ENCODE measurements around the gene DSN1. TPM values are rescaled to one million over a fixed set of nuclear protein-coding genes. Genes with fewer than 3 reads are reported as not detected.

Gene DSN1
- total and polyA plus RNA-seq, 10 of the 15 experiments (the other 5 are each of a cell fraction or from before 2014, with no cell fraction given): 15.3 to 33.1 (median 21.7) TPM

DNA sequence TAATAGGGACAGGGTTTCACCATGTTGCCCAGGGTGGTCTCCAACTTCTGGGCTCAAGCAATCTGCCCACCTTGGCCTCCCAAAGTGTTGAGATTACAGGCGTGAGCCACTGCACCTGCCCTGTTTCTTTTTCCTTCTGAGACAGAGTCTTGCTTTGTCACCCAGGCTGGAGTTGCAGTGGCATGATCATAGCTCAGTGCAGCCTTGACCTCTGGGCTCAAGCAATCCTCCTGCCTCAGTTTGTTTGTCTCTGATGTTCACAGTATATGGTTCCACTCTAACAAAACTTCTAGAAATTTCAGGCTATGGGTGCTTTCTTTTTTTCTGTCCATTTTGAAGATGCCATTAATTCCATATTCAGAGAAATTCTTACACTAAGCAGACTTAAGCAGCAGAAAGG lies 60.8 kb downstream of the DSN1 start:
- in situ Hi-C loops (cut with MboI) (no loop called here), intact Hi-C loops (cut with micrococcal nuclease; ENCODE audit: unreplicated experiment) (no loop called here)
- Histone ChIP-seq H3K27ac (ENCODE audit: control insufficient read depth, insufficient read depth) (no peak overlapping the region), H3K9me3 (replicated peaks; ENCODE audit: control insufficient read depth, insufficient read depth, low read length) (no peaks in the 10 kb centered on the region), H3K9ac (ENCODE audit: control insufficient read depth, insufficient read depth, low read length) (no peak overlapping the region), H2AFZ (ENCODE audit: control insufficient read depth, low read depth, low read length) (no peak overlapping the region), H3K4me2 (ENCODE audit: control insufficient read depth, insufficient read depth) (no peak overlapping the region), H3K27me3 (replicated peaks in 1 of 2; ENCODE audit: control insufficient read depth in 2 of 2, insufficient read depth in 2 of 2, low read length in 1 of 2) (no peaks in the 10 kb centered on the region), H3K4me1 (ENCODE audit: control insufficient read depth, insufficient read depth, low read length) (no peaks in the 10 kb centered on the region), H4K20me1 (ENCODE audit: control insufficient read depth, insufficient read depth) (no peaks in the 10 kb centered on the region), H3K36me3 (ENCODE audit: control insufficient read depth in 2 of 2, insufficient read depth in 2 of 2, low read length in 1 of 2) (no peaks in the 10 kb centered on the region; a peak in 1 of 4 replicates), H3K4me3 (no peak overlapping the region), H3K79me2 (ENCODE audit: control insufficient read depth, insufficient read depth, low read length) (no peaks in the 10 kb centered on the region)
- TF ChIP-seq CREM (IDR thresholded peaks at IDR 0.05; ENCODE audit: low read depth) (no peak), SREBF2 (IDR thresholded peaks at IDR 0.05; ENCODE audit: low read length) (no peak), NFYA (IDR thresholded peaks at IDR 0.05; ENCODE audit: borderline replicate concordance, low read depth, low read length) (no peak), GABPA (IDR thresholded peaks at IDR 0.05; ENCODE audit: low read depth) (no peak)
- FAIRE-seq (no peak), ATAC-seq (no peak), DNase-seq (ENCODE audit: low read depth, low spot score) (no peak)
- ChIA-PET POLR2A (interaction anchor here (0.7 kb wide), 1 partner anchor 784 kb away, joined by 5 read pairs; no protein-coding TSS in a partner anchor), SMC1A (ENCODE audit: uncharacterized antibody, unreplicated experiment) (interaction anchor here (1.3 kb wide), 1 partner anchor 9 kb away, joined by 3 read pairs; no protein-coding TSS in a partner anchor), CTCF (interaction anchor here (0.6 to 1.7 kb wide), 3 partner anchors 12 to 119 kb away, joined by 3 to 4 read pairs (median 4); no protein-coding TSS in a partner anchor), RAD21 (ENCODE audit: unreplicated experiment) (no interaction called here)
- WGBS (ENCODE audit: insufficient coverage, insufficient replicate concordance, low lambda C conversion rate, missing lambda C conversion rate): 93% methylated on average over 1 of the region's 1 CpG
- BruUV-seq (replicated peaks): no TSS peak

DNA sequence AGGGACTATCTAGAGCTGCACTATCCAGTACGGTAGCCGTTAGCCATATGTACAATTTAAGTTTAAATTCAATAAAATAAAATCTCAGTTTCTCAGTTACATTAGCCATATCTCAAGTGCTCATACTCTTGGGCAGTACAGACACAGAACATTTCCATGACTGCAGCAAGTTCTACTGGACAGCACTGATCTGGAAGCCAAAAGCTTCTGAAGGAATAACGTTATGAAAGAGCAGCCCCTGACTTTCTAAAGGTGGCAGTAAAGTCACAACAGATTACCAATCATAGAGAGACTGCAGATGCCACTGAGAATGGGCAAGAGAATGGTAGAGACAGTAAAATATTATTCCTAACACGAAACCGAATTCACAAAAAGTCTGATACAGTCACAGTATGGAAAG lies 64.4 kb downstream of the DSN1 start:
- Histone ChIP-seq H4K20me1 (ENCODE audit: control insufficient read depth, insufficient read depth) (no peaks in the 10 kb centered on the region), H3K36me3 (ENCODE audit: control insufficient read depth in 2 of 2, insufficient read depth in 2 of 2, low read length in 1 of 2) (no peaks in the 10 kb centered on the region), H3K9me3 (replicated peaks; ENCODE audit: control insufficient read depth, insufficient read depth, low read length) (no peaks in the 10 kb centered on the region), H3K79me2 (ENCODE audit: control insufficient read depth, insufficient read depth, low read length) (no peaks in the 10 kb centered on the region), H3K4me3 (no peak overlapping the region), H3K4me1 (ENCODE audit: control insufficient read depth, insufficient read depth, low read length) (no peaks in the 10 kb centered on the region), H3K9ac (ENCODE audit: control insufficient read depth, insufficient read depth, low read length) (no peak overlapping the region), H3K27me3 (replicated peaks in 1 of 2; ENCODE audit: control insufficient read depth in 2 of 2, insufficient read depth in 2 of 2, low read length in 1 of 2) (no peaks in the 10 kb centered on the region), H2AFZ (ENCODE audit: control insufficient read depth, low read depth, low read length) (no peak overlapping the region), H3K4me2 (ENCODE audit: control insufficient read depth, insufficient read depth) (no peak overlapping the region), H3K27ac (ENCODE audit: control insufficient read depth, insufficient read depth) (no peak overlapping the region)
- ChIA-PET POLR2A (no interaction called here), CTCF (interaction anchor here (1.1 kb wide), 2 partner anchors 46 to 99 kb away, joined by 3 to 4 read pairs; no protein-coding TSS in a partner anchor), RAD21 (ENCODE audit: unreplicated experiment) (no interaction called here), SMC1A (ENCODE audit: uncharacterized antibody, unreplicated experiment) (no interaction called here)
- WGBS (ENCODE audit: insufficient coverage, insufficient replicate concordance, low lambda C conversion rate, missing lambda C conversion rate): 87% methylated on average over 5 of the region's 5 CpGs
- TF ChIP-seq NR2F1 (conservative IDR thresholded peaks at IDR 0.05): no peak
- TF ChIP-seq RELA (IDR thresholded peaks at IDR 0.05; ENCODE audit: borderline replicate concordance, partially characterized antibody): no peak
- TF ChIP-seq RAD51 (IDR thresholded peaks at IDR 0.05): no peak
- TF ChIP-seq IKZF2 (IDR thresholded peaks at IDR 0.05): no peak
- TF ChIP-seq CBFB (IDR thresholded peaks at IDR 0.05; ENCODE audit: low read depth): no peak
- TF ChIP-seq MEF2B (IDR thresholded peaks at IDR 0.05; ENCODE audit: partially characterized antibody, poor library complexity, severe bottlenecking): no peak
- TF ChIP-seq PAX8 (IDR thresholded peaks at IDR 0.05): no peak
- TF ChIP-seq, protein P1, sequence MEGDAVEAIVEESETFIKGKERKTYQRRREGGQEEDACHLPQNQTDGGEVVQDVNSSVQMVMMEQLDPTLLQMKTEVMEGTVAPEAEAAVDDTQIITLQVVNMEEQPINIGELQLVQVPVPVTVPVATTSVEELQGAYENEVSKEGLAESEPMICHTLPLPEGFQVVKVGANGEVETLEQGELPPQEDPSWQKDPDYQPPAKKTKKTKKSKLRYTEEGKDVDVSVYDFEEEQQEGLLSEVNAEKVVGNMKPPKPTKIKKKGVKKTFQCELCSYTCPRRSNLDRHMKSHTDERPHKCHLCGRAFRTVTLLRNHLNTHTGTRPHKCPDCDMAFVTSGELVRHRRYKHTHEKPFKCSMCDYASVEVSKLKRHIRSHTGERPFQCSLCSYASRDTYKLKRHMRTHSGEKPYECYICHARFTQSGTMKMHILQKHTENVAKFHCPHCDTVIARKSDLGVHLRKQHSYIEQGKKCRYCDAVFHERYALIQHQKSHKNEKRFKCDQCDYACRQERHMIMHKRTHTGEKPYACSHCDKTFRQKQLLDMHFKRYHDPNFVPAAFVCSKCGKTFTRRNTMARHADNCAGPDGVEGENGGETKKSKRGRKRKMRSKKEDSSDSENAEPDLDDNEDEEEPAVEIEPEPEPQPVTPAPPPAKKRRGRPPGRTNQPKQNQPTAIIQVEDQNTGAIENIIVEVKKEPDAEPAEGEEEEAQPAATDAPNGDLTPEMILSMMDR (IDR thresholded peaks at IDR 0.05 in 2 of 3, conservative IDR thresholded peaks at IDR 0.05 in 1 of 3; ENCODE audit: control insufficient read depth in 2 of 3, extremely low read depth in 1 of 3, insufficient read depth in 1 of 3, low read depth in 3 of 3, low read length in 3 of 3): no peak
- no peak for TF ChIP-seq ZNF622 (IDR thresholded peaks at IDR 0.05)
- TF ChIP-seq ESRRA (IDR thresholded peaks at IDR 0.05; ENCODE audit: low read length): no peak
- TF ChIP-seq EZH2 (IDR thresholded peaks at IDR 0.05; ENCODE audit: borderline replicate concordance, control insufficient read depth, low read depth, low read length): no peak
- no peak for TF ChIP-seq KDM1A (IDR thresholded peaks at IDR 0.05; ENCODE audit: borderline replicate concordance)
- TF ChIP-seq CBX3 (IDR thresholded peaks at IDR 0.05; ENCODE audit: borderline replicate concordance, low read depth): no peak
- no peak for TF ChIP-seq ZNF207 (IDR thresholded peaks at IDR 0.05; ENCODE audit: borderline replicate concordance)
- no peak for TF ChIP-seq GATAD2B (conservative IDR thresholded peaks at IDR 0.05; ENCODE audit: low read depth)
- intact Hi-C loops (cut with micrococcal nuclease; ENCODE audit: unreplicated experiment): no loop called here
- in situ Hi-C loops (cut with MboI): no loop called here
- DNase-seq (ENCODE audit: low read depth, low spot score) (no peak), ATAC-seq (no peak), FAIRE-seq (no peak)
- BruUV-seq (replicated peaks): no TSS peak
